SK-N-SH treated with all-trans-retinoic acid at 6 μM for 48 hours (cell line): ENCODE measurements around the gene FBXW4.

ENCODE experiments used
- BACH2 ChIP-seq: fragments of 250-450 bp; sonication (Bioruptor Pico); IDR thresholded peaks from 2 replicates; pipeline ENCODE4 v1.9.0; 2021; ENCODE audit warnings: mild to moderate bottlenecking, borderline replicate concordance
- CREB5 ChIP-seq: fragments of 250-450 bp; sonication (Bioruptor Pico); IDR thresholded peaks from 2 replicates; pipeline ENCODE4 v1.5.1; 2020; ENCODE audit warnings: low read depth, mild to moderate bottlenecking, moderate library complexity
- CSDC2 ChIP-seq: fragments of 250-450 bp; sonication (Bioruptor Pico); IDR thresholded peaks from 2 replicates; pipeline ENCODE4 v1.5.0; 2020; ENCODE audit warnings: mild to moderate bottlenecking, moderate library complexity
- ESRRG ChIP-seq: fragments of 250-450 bp; sonication (Bioruptor Pico); IDR thresholded peaks from 2 replicates; pipeline ENCODE4 v1.6.1; 2021; ENCODE audit warnings: mild to moderate bottlenecking
- PPARA ChIP-seq: fragments of 250-450 bp; sonication (Bioruptor Pico); IDR thresholded peaks from 2 replicates; pipeline ENCODE4 v1.5.0; 2020; ENCODE audit warnings: mild to moderate bottlenecking, borderline replicate concordance
- RARB ChIP-seq: fragments of 250-450 bp; sonication (Bioruptor Pico); IDR thresholded peaks from 2 replicates; pipeline ENCODE4 v1.8.0; 2021; ENCODE audit warnings: mild to moderate bottlenecking, moderate library complexity
- SNAI2 ChIP-seq: fragments of 250-450 bp; sonication (Bioruptor Pico); IDR thresholded peaks from 2 replicates; pipeline ENCODE4 v1.5.0; 2020; ENCODE audit warnings: mild to moderate bottlenecking, moderate library complexity
- TSHZ2 ChIP-seq: fragments of 250-450 bp; sonication (Bioruptor Pico); IDR thresholded peaks from 2 replicates; pipeline ENCODE4 v1.5.0; 2020; ENCODE audit warnings: mild to moderate bottlenecking, moderate library complexity
- ZC3H10 ChIP-seq: fragments of 250-450 bp; sonication (Bioruptor Pico); IDR thresholded peaks from 2 replicates; pipeline ENCODE4 v1.5.1; 2021; ENCODE audit warnings: mild to moderate bottlenecking, moderate library complexity
- ZFP3 ChIP-seq: fragments of 250-450 bp; sonication (Bioruptor Pico); IDR thresholded peaks from 2 replicates; pipeline ENCODE4 v1.5.0; 2020; ENCODE audit warnings: mild to moderate bottlenecking, moderate library complexity
- ZFP30 ChIP-seq: fragments of 450-650 bp; formaldehyde crosslinking; IDR thresholded peaks from 2 replicates; pipeline ENCODE4 v1.5.0; 2022; ENCODE audit warnings: mild to moderate bottlenecking, moderate library complexity
- ZNF8 ChIP-seq: fragments of 450-650 bp; formaldehyde crosslinking; IDR thresholded peaks from 2 replicates; pipeline ENCODE4 v1.5.0; 2020; ENCODE audit warnings: mild to moderate bottlenecking, moderate library complexity
- TF ChIP-seq, protein P1 (sequence below): fragments of 250-450 bp; sonication (Bioruptor Pico); IDR thresholded peaks from 2 replicates; pipeline ENCODE4 v1.8.0; 2020; ENCODE audit warnings: mild to moderate bottlenecking, moderate library complexity, borderline replicate concordance

DNA sequence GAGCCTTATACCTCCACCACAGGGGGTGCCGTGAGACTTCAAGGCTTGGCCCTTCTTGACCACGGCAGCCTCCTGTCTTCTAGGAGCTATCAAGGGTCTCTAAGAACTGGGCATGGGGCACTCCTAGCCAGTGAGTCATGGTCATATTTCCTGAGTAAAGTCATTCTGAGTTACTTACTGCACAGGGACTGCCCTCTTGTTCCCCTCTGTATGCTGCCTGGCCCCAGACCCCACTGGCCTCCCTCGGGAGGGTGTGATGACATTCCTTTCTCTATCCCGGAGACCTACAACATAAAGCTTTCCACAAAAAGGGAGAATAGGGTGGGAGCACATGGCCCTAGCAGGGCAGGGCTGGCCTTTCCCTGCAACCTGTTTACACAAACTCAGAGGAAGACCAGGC, 85.5 kb downstream of the FBXW4 start:
- TF ChIP-seq ZFP30 (CRISPR knock-in tag) (no peak), TSHZ2 (CRISPR knock-in tag) (no peak), CREB5 (CRISPR knock-in tag) (no peak), PPARA (no peak), ZFP3 (CRISPR knock-in tag) (no peak), RARB (no peak), BACH2 (no peak), ZC3H10 (CRISPR knock-in tag) (no peak), SNAI2 (no peak), CSDC2 (CRISPR knock-in tag) (no peak), ZNF8 (no peak), ESRRG (CRISPR knock-in tag) (no peak)
- TF ChIP-seq, protein P1, sequence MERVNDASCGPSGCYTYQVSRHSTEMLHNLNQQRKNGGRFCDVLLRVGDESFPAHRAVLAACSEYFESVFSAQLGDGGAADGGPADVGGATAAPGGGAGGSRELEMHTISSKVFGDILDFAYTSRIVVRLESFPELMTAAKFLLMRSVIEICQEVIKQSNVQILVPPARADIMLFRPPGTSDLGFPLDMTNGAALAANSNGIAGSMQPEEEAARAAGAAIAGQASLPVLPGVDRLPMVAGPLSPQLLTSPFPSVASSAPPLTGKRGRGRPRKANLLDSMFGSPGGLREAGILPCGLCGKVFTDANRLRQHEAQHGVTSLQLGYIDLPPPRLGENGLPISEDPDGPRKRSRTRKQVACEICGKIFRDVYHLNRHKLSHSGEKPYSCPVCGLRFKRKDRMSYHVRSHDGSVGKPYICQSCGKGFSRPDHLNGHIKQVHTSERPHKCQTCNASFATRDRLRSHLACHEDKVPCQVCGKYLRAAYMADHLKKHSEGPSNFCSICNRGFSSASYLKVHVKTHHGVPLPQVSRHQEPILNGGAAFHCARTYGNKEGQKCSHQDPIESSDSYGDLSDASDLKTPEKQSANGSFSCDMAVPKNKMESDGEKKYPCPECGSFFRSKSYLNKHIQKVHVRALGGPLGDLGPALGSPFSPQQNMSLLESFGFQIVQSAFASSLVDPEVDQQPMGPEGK (CRISPR knock-in tag) = no peak
